Thoracic aorta (tissue), 2 donors: ENCODE results near the gene SERPINA4. TPM values are rescaled to one million over a fixed set of nuclear protein-coding genes. Genes with fewer than 3 reads are reported as not detected.
"Not testable (repeated sequence)": the region's sequence is repeated elsewhere in the genome, so short reads cannot be mapped to it uniquely, and the experiment has no call there.

ENCODE experiments used
- ATAC-seq: fragments of 150-250 bp; one replicate; pipeline ENCODE4 v1.8.0; 2017; ENCODE audit warnings: low read depth; ENCODE audit not compliant: insufficient number of reproducible peaks, low FRiP score
- DNase-seq: peaks from one replicate; pipeline ENCODE4 v3.0.0-alpha.2; 2020; ENCODE audit warnings: low spot score
- H3K27ac ChIP-seq, 2 donors: fragments of 200-600 bp; sonication (generic); 1 replicate in 1 of 2; 2 replicates in 1 of 2; pipeline ENCODE4 v1.5.1; 2016; ENCODE audit warnings: mild to moderate bottlenecking in 2 of 2, moderate library complexity in 2 of 2
- H3K27me3 ChIP-seq: fragments of 200-600 bp; sonication (generic); replicated peaks from 2 replicates; pipeline ENCODE4 v1.6.0; 2016; ENCODE audit warnings: mild to moderate bottlenecking; ENCODE audit not compliant: insufficient read depth
- H3K36me3 ChIP-seq: fragments of 200-600 bp; sonication (generic); one replicate; pipeline ENCODE4 v1.5.1; 2016
- H3K4me1 ChIP-seq, 2 donors: fragments of 200-600 bp; sonication (generic); 1 replicate in 1 of 2; 2 replicates in 1 of 2; pipeline versions ENCODE4 v1.5.1 to v1.6.0; 2016; ENCODE audit warnings: low read depth in 2 of 2, mild to moderate bottlenecking in 1 of 2; ENCODE audit not compliant: control insufficient read depth in 1 of 2
- H3K4me3 ChIP-seq: fragments of 200-600 bp; sonication (generic); 2 replicates; pipeline ENCODE4 v1.5.1; 2016; ENCODE audit warnings: mild to moderate bottlenecking
- H3K9me3 ChIP-seq: fragments of 200-600 bp; sonication (generic); 2 replicates; pipeline ENCODE4 v1.5.1; 2016
- CTCF ChIP-seq: fragments of 200-600 bp; sonication (generic); IDR thresholded peaks from one replicate; pipeline ENCODE4 v1.5.1; 2019; ENCODE audit warnings: antibody characterized with exemption
- total RNA-seq, 2 donors: library from RNA; depleted of rRNA; stranded (reverse); fragments of >200 nt; gene quantifications; one replicate each; pipeline versions ENCODE4 v1.1.0 to v1.2.3, GENCODE V29; 2016

Gene SERPINA4
- total RNA-seq, 2 donors from 2014 or later, result not detected

DNA sequence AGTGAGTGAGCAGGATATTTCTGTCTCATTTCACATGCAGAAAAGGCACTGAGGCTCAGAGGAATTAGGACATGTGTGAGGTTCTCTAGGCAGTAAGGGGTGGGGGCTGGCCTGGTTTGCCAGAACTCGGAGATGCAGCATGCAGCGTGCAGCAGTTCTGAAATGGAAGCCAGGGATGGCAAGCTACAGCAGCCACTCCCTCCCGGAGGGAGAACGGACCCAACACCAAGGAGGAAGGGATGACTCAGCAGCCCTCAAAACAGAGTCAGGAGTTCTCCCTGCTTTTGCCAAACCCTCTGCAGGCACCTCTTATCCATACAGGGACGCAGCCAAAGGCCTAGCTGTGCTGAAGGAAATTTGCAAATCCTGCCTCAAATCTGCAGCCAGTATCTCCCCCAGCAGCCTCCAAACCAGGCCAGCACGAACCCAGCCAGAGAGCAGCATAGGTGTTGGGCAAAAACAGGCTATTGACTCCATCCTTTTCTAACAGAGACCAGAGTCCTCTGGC lies 40.7 kb downstream of the SERPINA4 start:
- DNase-seq (peak; percentile 43), ATAC-seq (peak; percentile 88)
- Histone ChIP-seq H3K9me3 (no peaks in the 10 kb centered on the region), H3K27ac (peak overlapping the region; percentile 83 to 84), H3K4me3 (no peak overlapping the region), H3K27me3 (no peaks in the 10 kb centered on the region), H3K36me3 (no peaks in the 10 kb centered on the region), H3K4me1 (peaks cover 23 to 47% of the 10 kb centered on the region in 2 donors)
- TF ChIP-seq CTCF, result no peak

DNA sequence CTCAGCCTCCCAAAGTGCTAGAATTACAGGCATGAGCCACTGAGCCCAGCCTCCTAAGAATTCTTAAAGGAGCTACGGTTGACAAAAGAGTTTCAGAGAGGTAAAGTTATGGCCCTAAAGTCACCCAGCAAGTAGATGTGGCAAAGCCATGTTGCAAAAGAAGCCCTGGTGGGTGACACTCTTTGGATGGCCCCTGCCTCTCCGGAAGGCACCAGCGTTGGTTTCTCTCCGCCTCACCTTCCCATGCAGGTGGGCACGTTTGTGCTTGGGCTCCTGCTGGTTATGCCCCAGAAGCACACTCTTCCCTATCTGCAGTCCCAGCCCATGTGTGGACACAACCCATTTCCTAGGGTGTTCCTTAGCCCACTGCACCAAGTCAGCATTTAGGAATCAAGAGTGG lies 41.5 kb downstream of the SERPINA4 start:
- no peak for TF ChIP-seq CTCF
- Histone ChIP-seq H3K9me3 (no peaks in the 10 kb centered on the region), H3K27me3 (no peaks in the 10 kb centered on the region), H3K36me3 (no peaks in the 10 kb centered on the region), H3K4me3 (no peak overlapping the region), H3K27ac (peak overlapping the region; percentile 83 to 84), H3K4me1 (peaks cover 23 to 47% of the 10 kb centered on the region in 2 donors)
- DNase-seq, result no peak
- ATAC-seq, result no peak

- no peak for TF ChIP-seq CTCF
- DNase-seq (no peak), ATAC-seq (no peak)
- no peak overlapping the region for H3K27ac ChIP-seq
- no peaks in the 10 kb centered on the region for H3K9me3 ChIP-seq
- no peaks in the 10 kb centered on the region for H3K27me3 ChIP-seq
- H3K4me1 ChIP-seq, result peaks cover 7 to 26% of the 10 kb centered on the region in 2 donors
- no peak overlapping the region for H3K4me3 ChIP-seq
- no peaks in the 10 kb centered on the region for H3K36me3 ChIP-seq
Measured at GRCh38 chr14:94605361-94605760, 44.1 kb downstream of the SERPINA4 start.

DNA sequence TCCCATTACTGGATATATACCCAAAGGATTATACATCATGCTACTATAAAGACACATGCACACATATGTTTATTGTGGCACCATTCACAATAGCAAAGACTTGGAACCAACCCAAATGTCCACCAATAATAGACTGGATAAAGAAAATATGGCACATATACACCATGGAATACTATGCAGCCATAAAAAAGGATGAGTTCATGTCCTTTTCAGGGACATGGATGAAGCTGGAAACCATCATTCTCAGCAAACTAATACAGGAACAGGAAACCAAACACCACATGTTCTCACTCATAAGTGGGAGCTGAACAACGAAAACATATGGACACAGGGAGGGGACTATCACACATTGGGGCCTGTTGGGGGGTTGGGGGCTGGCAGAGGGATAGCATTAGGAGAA lies 47.7 kb downstream of the SERPINA4 start:
- not testable (repeated sequence) for ATAC-seq, H3K36me3 ChIP-seq

GRCh38 chr14:94611179-94611578 lies 49.9 kb downstream of the SERPINA4 start:
- no peak for TF ChIP-seq CTCF
- Histone ChIP-seq H3K27ac (no peak overlapping the region), H3K36me3 (no peaks in the 10 kb centered on the region), H3K4me1 (no peaks in the 10 kb centered on the region), H3K9me3 (no peaks in the 10 kb centered on the region), H3K27me3 (no peaks in the 10 kb centered on the region), H3K4me3 (no peak overlapping the region)
- DNase-seq (no peak), ATAC-seq (no peak)

More for the DNA sequence above, 47.7 kb downstream of the SERPINA4 start:
- H3K27me3 ChIP-seq, H3K27ac ChIP-seq, H3K9me3 ChIP-seq, H3K4me3 ChIP-seq, DNase-seq, H3K4me1 ChIP-seq: not testable (repeated sequence)

GRCh38 chr14:94612174-94612573 lies 50.9 kb downstream of the SERPINA4 start, which contains the start of gene SERPINA3:
TSS of gene SERPINA3 (plus strand) at chr14:94612391. CDS start at chr14:94614442, 2,051 bp downstream.
- no peak for DNase-seq
- no peak for TF ChIP-seq CTCF
- H3K27ac ChIP-seq, result no peak within 1 kb of the TSS
- no peaks in the 10 kb centered on the region for H3K9me3 ChIP-seq
- H3K4me3 ChIP-seq, result no peak within 1 kb of the TSS
- no peaks in the 10 kb centered on the region for H3K27me3 ChIP-seq
- no peaks in the 10 kb centered on the region for H3K36me3 ChIP-seq
- no peak for ATAC-seq
- H3K4me1 ChIP-seq, result no peaks in the 10 kb centered on the region
